Fibroblast of lung (primary cell): Measurements from ENCODE around the gene CLCN7. TPM values are rescaled to one million over a fixed set of nuclear protein-coding genes. Genes with fewer than 3 reads are reported as not detected.

Source experiments
- DNase-seq, 2 donors: peaks; one replicate each; pipeline versions ENCODE4 v3.0.0 to v3.0.0-alpha.2; 2010; ENCODE audit warnings: low read depth in 2 of 2
- H2AFZ ChIP-seq: 2 replicates; pipeline ENCODE4 v1.5.1; 2012; ENCODE audit warnings: low read length, control low read depth, inconsistent platforms
- H3K27ac ChIP-seq: 2 replicates; pipeline ENCODE4 v1.5.1; 2011; ENCODE audit warnings: low read length, control low read depth; ENCODE audit not compliant: insufficient read depth
- H3K27me3 ChIP-seq: 2 replicates; pipeline ENCODE4 v1.5.1; 2011; ENCODE audit warnings: mild to moderate bottlenecking, low read length; ENCODE audit not compliant: control insufficient read depth, insufficient read depth
- H3K36me3 ChIP-seq: 2 replicates; pipeline ENCODE4 v1.5.1; 2011; ENCODE audit warnings: low read length; ENCODE audit not compliant: control insufficient read depth, insufficient read depth
- H3K4me1 ChIP-seq: 2 replicates; pipeline ENCODE4 v1.5.1; 2011; ENCODE audit warnings: low read length; ENCODE audit not compliant: control insufficient read depth, insufficient read depth; ENCODE audit errors: extremely low read depth
- H3K4me2 ChIP-seq: 2 replicates; pipeline ENCODE4 v1.5.1; 2011; ENCODE audit warnings: low read length, control low read depth; ENCODE audit not compliant: insufficient read depth; ENCODE audit errors: extremely low read depth
- H3K4me3 ChIP-seq, 4 experiments: fragments of 200-600 bp in 1 of 4; sonication (generic) in 1 of 4; replicated peaks in 1 of 4; 2 replicates each; pipeline ENCODE4 v1.5.1; 2011 to 2016; ENCODE audit warnings: low read length in 4 of 4, low read depth in 3 of 4, mild to moderate bottlenecking in 3 of 4, control low read depth in 2 of 4, inconsistent platforms in 1 of 4, mixed read lengths in 1 of 4; ENCODE audit not compliant: insufficient read depth in 1 of 4; ENCODE audit errors: control extremely low read depth in 1 of 4
- H3K79me2 ChIP-seq: 2 replicates; pipeline ENCODE4 v1.5.1; 2012; ENCODE audit warnings: mild to moderate bottlenecking, low read length, inconsistent platforms; ENCODE audit not compliant: control insufficient read depth, insufficient read depth
- H3K9ac ChIP-seq: 2 replicates; pipeline ENCODE4 v1.5.1; 2011; ENCODE audit warnings: mild to moderate bottlenecking, low read length, control low read depth; ENCODE audit not compliant: insufficient read depth
- H3K9me3 ChIP-seq: 2 replicates; pipeline ENCODE4 v1.5.1; 2012; ENCODE audit warnings: low read depth, low read length; ENCODE audit not compliant: control insufficient read depth, insufficient read depth
- H4K20me1 ChIP-seq: 2 replicates; pipeline ENCODE4 v1.5.1; 2011; ENCODE audit warnings: low read length; ENCODE audit not compliant: control insufficient read depth, insufficient read depth; ENCODE audit errors: extremely low read depth
- CTCF ChIP-seq, 2 donors: IDR thresholded peaks in 1 of 2; conservative IDR thresholded peaks in 1 of 2; 1 replicate in 1 of 2; 2 replicates in 1 of 2; pipeline ENCODE4 v1.5.1; 2011 to 2012; ENCODE audit warnings: low read length in 2 of 2, control low read depth in 1 of 2, inconsistent platforms in 1 of 2, low read depth in 1 of 2, mild to moderate bottlenecking in 1 of 2
- EZH2 ChIP-seq: IDR thresholded peaks from 2 replicates; pipeline ENCODE4 v1.5.1; 2012; ENCODE audit warnings: low read length, control low read depth, mild to moderate bottlenecking; ENCODE audit errors: missing control alignments
- polyA plus RNA-seq, 2 donors: library from polyadenylated mRNA; depleted of rRNA in 1 of 2; stranded (reverse) in 1 of 2; unstranded in 1 of 2; fragments of >200 nt; gene quantifications; 2 replicates each; pipeline ENCODE4 v1.2.1, GENCODE V29; 2011 to 2012; ENCODE audit warnings: missing spikeins in 1 of 2
- total RNA-seq: library from RNA; depleted of rRNA; stranded (reverse); fragments of >200 nt; gene quantifications from 2 replicates; pipeline ENCODE4 v1.2.1, GENCODE V29; 2014

CLCN7 gene
- total and polyA plus RNA-seq, 2 donors (not counting 1 experiment from before 2014, with no cell fraction given): 25.0 to 83.4 TPM

DNA sequence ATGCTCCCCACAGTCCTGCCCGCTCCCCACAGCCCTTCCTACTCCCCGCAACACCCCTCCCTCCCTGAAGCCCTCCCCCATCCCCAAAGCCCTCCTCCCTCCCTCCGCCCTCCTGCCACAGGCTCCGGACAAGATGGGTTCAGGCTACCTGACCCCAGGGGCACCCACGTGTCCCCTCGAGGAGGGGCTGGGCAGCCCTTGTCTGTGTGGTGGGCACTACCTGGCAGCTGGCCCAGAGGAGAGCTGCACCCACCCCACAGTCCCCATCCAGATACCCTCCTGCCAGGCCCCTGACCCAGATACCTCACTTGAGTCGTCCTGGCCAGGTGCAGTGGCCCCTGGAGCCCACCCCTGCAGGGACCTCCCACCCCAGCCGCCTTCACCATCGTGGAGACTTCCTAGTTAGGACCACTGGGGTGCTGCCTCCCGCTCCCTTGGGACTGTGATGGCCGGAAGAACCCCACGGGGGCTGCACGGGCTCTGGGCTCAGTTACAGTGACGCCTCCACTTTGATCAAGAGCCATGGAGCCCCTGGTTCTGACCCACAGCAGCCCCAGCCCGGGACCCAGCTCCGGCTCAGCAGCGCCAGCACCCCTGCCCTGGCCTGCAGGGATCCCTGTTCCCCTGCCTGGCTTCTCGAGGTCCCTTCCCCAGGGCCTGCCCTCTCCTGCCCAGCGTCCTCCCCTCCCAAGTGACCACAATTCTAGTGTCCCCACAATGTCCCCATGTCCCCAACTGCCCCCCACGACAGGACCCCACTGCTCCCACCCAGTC lies 43.1 kb downstream of the CLCN7 start:
- Histone ChIP-seq H3K4me2 (no peak overlapping the region), H4K20me1 (no peaks in the 10 kb centered on the region), H2AFZ (no peak overlapping the region), H3K4me1 (no peaks in the 10 kb centered on the region), H3K36me3 (no peaks in the 10 kb centered on the region), H3K79me2 (no peaks in the 10 kb centered on the region), H3K27ac (no peak overlapping the region), H3K9me3 (no peaks in the 10 kb centered on the region), H3K4me3 (no peak overlapping the region), H3K27me3 (no peaks in the 10 kb centered on the region), H3K9ac (no peak overlapping the region)
- TF ChIP-seq EZH2 (no peak), CTCF (conservative IDR thresholded peaks at IDR 0.05 in 1 of 2, IDR thresholded peaks at IDR 0.05 in 1 of 2; ENCODE audit: low read depth in 1 of 2, low read length in 2 of 2) (no peak)
- no peak for DNase-seq

- Histone ChIP-seq H3K79me2 (no peaks in the 10 kb centered on the region), H4K20me1 (no peaks in the 10 kb centered on the region), H3K9ac (no peak within 1 kb of the TSS), H3K36me3 (no peaks in the 10 kb centered on the region), H3K4me2 (no peak within 1 kb of the TSS), H3K4me1 (no peaks in the 10 kb centered on the region), H3K27ac (no peak within 1 kb of the TSS), H2AFZ (no peak within 1 kb of the TSS), H3K4me3 (no peak within 1 kb of the TSS), H3K9me3 (no peaks in the 10 kb centered on the region), H3K27me3 (no peaks in the 10 kb centered on the region)
- TF ChIP-seq EZH2 (no peak), CTCF (conservative IDR thresholded peaks at IDR 0.05 in 1 of 2, IDR thresholded peaks at IDR 0.05 in 1 of 2; ENCODE audit: low read depth in 1 of 2, low read length in 2 of 2) (no peak)
- no peak for DNase-seq
These were observed 43.9 kb downstream of the CLCN7 start, which contains the start of gene PERCC1 for GRCh38 chr16:1430759-1431496. Gene PERCC1 (plus strand): TSS chr16:1431078. CDS start chr16:1432594, 1,516 bp downstream.

- Histone ChIP-seq H3K4me2 (no peak overlapping the region), H3K9me3 (no peaks in the 10 kb centered on the region), H3K36me3 (no peaks in the 10 kb centered on the region), H3K27ac (no peak overlapping the region), H3K27me3 (no peaks in the 10 kb centered on the region), H3K4me1 (no peaks in the 10 kb centered on the region), H3K9ac (no peak overlapping the region), H2AFZ (no peak overlapping the region), H3K4me3 (no peak overlapping the region), H4K20me1 (no peaks in the 10 kb centered on the region), H3K79me2 (no peaks in the 10 kb centered on the region)
- no peak for DNase-seq
- TF ChIP-seq CTCF (conservative IDR thresholded peaks at IDR 0.05 in 1 of 2, IDR thresholded peaks at IDR 0.05 in 1 of 2; ENCODE audit: low read depth in 1 of 2, low read length in 2 of 2): no peak
- no peak for TF ChIP-seq EZH2
These were observed 44.5 kb downstream of the CLCN7 start for GRCh38 chr16:1430214-1430758.
